Measurements from ENCODE around the gene RCSD1.

DNA sequence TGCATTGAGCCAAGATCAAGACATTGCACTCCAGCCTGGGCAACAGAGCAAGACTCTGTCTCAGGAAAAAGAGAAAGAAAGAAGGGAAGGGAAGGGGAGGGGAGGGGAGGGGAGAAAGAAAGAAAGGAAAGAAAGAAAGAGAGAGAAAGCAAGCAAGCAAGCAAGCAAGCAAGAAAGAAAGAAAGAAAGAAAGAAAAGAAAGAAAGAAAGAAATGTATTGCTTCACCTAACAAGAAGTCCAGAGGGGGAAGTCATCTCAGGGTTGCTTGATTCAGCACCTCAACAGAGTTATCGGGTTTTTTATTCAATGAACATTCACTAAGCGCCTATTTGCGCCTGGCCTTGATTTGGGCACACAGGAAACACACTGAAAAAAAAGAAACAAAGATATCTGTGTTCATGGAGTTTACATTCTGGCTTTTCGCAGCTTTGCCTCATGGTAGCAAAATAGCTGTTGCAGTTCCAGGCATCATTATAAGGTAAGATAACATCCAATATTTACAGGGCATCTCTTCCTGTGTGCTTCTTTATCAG lies 8.2 kb upstream of the RCSD1 start:
- TF ChIP-seq GATA2 (IDR thresholded peaks at IDR 0.05; ENCODE audit: low read depth, low read length), result no peak
- TF ChIP-seq GATA3 (IDR thresholded peaks at IDR 0.05; ENCODE audit: low read depth, low read length), result no peak
